ENCODE data around the gene LIMS2. TPM values are rescaled to one million over a fixed set of nuclear protein-coding genes. Genes with fewer than 3 reads are reported as not detected.

LIMS2 gene
- total RNA-seq, 1 donor from 2014 or later, result 161 TPM

- no peak for TF ChIP-seq CTCF (IDR thresholded peaks at IDR 0.05)
- H3K4me1 ChIP-seq, result peaks cover 25% of the 10 kb centered on the region
- peak overlapping the region; percentile 46 for H3K4me3 ChIP-seq
- no peaks in the 10 kb centered on the region for H3K9me3 ChIP-seq
- intact Hi-C loops (cut with DNase I), result no loop called here
- no peak for ATAC-seq
- H3K27ac ChIP-seq, result peak overlapping the region; percentile 74
- H3K27me3 ChIP-seq, result no peaks in the 10 kb centered on the region
- H3K36me3 ChIP-seq, result no peaks in the 10 kb centered on the region
- peak; percentile 39 for DNase-seq
Observed at GRCh38 chr2:127664895-127665225, 10.5 kb downstream of the LIMS2 start.

GRCh38 chr2:127664065-127664894, 11.1 kb downstream of the LIMS2 start:
- peak overlapping the region; percentile 46 for H3K4me3 ChIP-seq
- no peaks in the 10 kb centered on the region for H3K27me3 ChIP-seq
- no peaks in the 10 kb centered on the region for H3K9me3 ChIP-seq
- intact Hi-C loops (cut with DNase I), result no loop called here
- peak; percentile 68 for ATAC-seq
- TF ChIP-seq CTCF (IDR thresholded peaks at IDR 0.05), result no peak
- H3K4me1 ChIP-seq, result peaks cover 25% of the 10 kb centered on the region
- no peaks in the 10 kb centered on the region for H3K36me3 ChIP-seq
- peak overlapping the region; percentile 74 for H3K27ac ChIP-seq
- peak; percentile 77 for DNase-seq

- H3K27me3 ChIP-seq, result no peaks in the 10 kb centered on the region
- peak overlapping the region; percentile 58 for H3K27ac ChIP-seq
- H3K9me3 ChIP-seq, result no peaks in the 10 kb centered on the region
- intact Hi-C loops (cut with DNase I), result no loop called here
- H3K4me1 ChIP-seq, result peaks cover 25% of the 10 kb centered on the region
- DNase-seq (peak; percentile 48), ATAC-seq (no peak)
- no peaks in the 10 kb centered on the region for H3K36me3 ChIP-seq
- peak overlapping the region; percentile 46 for H3K4me3 ChIP-seq
- no peak for TF ChIP-seq CTCF (IDR thresholded peaks at IDR 0.05)
Observed at GRCh38 chr2:127663566-127664064, 11.7 kb downstream of the LIMS2 start.

- Histone ChIP-seq H3K4me1 (peaks cover 25% of the 10 kb centered on the region), H3K4me3 (no peak overlapping the region), H3K27me3 (no peaks in the 10 kb centered on the region), H3K27ac (peak overlapping the region; percentile 58), H3K36me3 (no peaks in the 10 kb centered on the region), H3K9me3 (no peaks in the 10 kb centered on the region)
- peak; percentile 57 for DNase-seq
- no peak for ATAC-seq
- intact Hi-C loops (cut with DNase I), result no loop called here
- TF ChIP-seq CTCF (IDR thresholded peaks at IDR 0.05), result no peak
Observed at GRCh38 chr2:127662937-127663565, 12.3 kb downstream of the LIMS2 start.

- intact Hi-C loops (cut with DNase I), result no loop called here
- Histone ChIP-seq H3K27ac (no peak overlapping the region), H3K36me3 (no peaks in the 10 kb centered on the region), H3K27me3 (no peaks in the 10 kb centered on the region), H3K4me1 (peaks cover 25% of the 10 kb centered on the region), H3K9me3 (no peaks in the 10 kb centered on the region), H3K4me3 (no peak overlapping the region)
- DNase-seq (peak; percentile 66), ATAC-seq (peak; percentile 37)
- TF ChIP-seq CTCF (IDR thresholded peaks at IDR 0.05), result no peak
Observed at GRCh38 chr2:127661949-127662510, 13.3 kb downstream of the LIMS2 start.
